NB4 (cell line): ENCODE results near the gene SPNS3.

Experiments used
- DNase-seq: peaks from one replicate; pipeline ENCODE4 v3.0.0; 2010; ENCODE audit warnings: low read depth
- H3K4me3 ChIP-seq: one replicate; pipeline ENCODE4 v1.5.1; 2011; ENCODE audit warnings: mild to moderate bottlenecking, low read depth, low read length, moderate library complexity
- CTCF ChIP-seq: IDR thresholded peaks from one replicate; pipeline ENCODE4 v1.5.1; 2012; ENCODE audit warnings: low read depth, low read length
- MAX ChIP-seq: IDR thresholded peaks from 2 replicates; pipeline ENCODE4 v1.6.1; 2011; ENCODE audit warnings: low read depth, low read length
- MYC ChIP-seq: IDR thresholded peaks from 2 replicates; pipeline ENCODE4 v1.6.1; 2011; ENCODE audit warnings: low read depth, low read length
- POLR2A ChIP-seq: IDR thresholded peaks from 2 replicates; pipeline ENCODE4 v1.6.1; 2011; ENCODE audit warnings: mild to moderate bottlenecking; ENCODE audit not compliant: insufficient read length; ENCODE audit errors: extremely low read depth

The SPNS3 gene

GRCh38 chr17:4504188-4504587 lies 70.4 kb downstream of the SPNS3 start:
- DNase-seq: no peak
- TF ChIP-seq CTCF: no peak
- TF ChIP-seq MAX: no peak
- no peak overlapping the region for H3K4me3 ChIP-seq

GRCh38 chr17:4505187-4505586 lies 71.4 kb downstream of the SPNS3 start:
- H3K4me3 ChIP-seq: no peak overlapping the region
- no peak for DNase-seq
- TF ChIP-seq MAX: no peak
- no peak for TF ChIP-seq CTCF
- TF ChIP-seq POLR2A: no peak
- no peak for TF ChIP-seq MYC

GRCh38 chr17:4506175-4506813 lies 72.6 kb downstream of the SPNS3 start:
- TF ChIP-seq MYC: no peak
- no peak for TF ChIP-seq POLR2A
- no peak for TF ChIP-seq CTCF
- TF ChIP-seq MAX: no peak
- no peak for DNase-seq
- no peak overlapping the region for H3K4me3 ChIP-seq

- H3K4me3 ChIP-seq: no peak overlapping the region
- DNase-seq: no peak
- no peak for TF ChIP-seq MAX
- no peak for TF ChIP-seq CTCF
- TF ChIP-seq MYC: no peak
- no peak for TF ChIP-seq POLR2A
Measured at GRCh38 chr17:4506892-4507291, 73.2 kb downstream of the SPNS3 start.

GRCh38 chr17:4507361-4508111 lies 73.8 kb downstream of the SPNS3 start:
- H3K4me3 ChIP-seq: no peak overlapping the region
- DNase-seq: no peak
- TF ChIP-seq CTCF (no peak), MYC (no peak), POLR2A (no peak), MAX (no peak)
